WTC11 (cell line): Measurements from ENCODE around the gene RPS18.

Source experiments
- ATF3 ChIP-seq: sonication (generic); formaldehyde crosslinking; conservative IDR thresholded peaks from 2 replicates; pipeline ENCODE4 v1.8.1; 2022; ENCODE audit warnings: mild to moderate bottlenecking, missing genetic modification reagents
- CREM ChIP-seq: sonication (generic); formaldehyde crosslinking; IDR thresholded peaks from 2 replicates; pipeline ENCODE4 v1.8.1; 2022; ENCODE audit warnings: mild to moderate bottlenecking, missing genetic modification reagents, moderate library complexity
- CTCF ChIP-seq: fragments of 200-600 bp; IDR thresholded peaks from 2 replicates; pipeline ENCODE4 v1.8.0; 2022; ENCODE audit warnings: antibody characterized with exemption
- ETV6 ChIP-seq: sonication (generic); formaldehyde crosslinking; IDR thresholded peaks from 2 replicates; pipeline ENCODE4 v1.8.1; 2022; ENCODE audit warnings: mild to moderate bottlenecking, missing genetic modification reagents
- JUN ChIP-seq: sonication (generic); formaldehyde crosslinking; IDR thresholded peaks from 2 replicates; pipeline ENCODE4 v1.8.0; 2023; ENCODE audit warnings: mild to moderate bottlenecking, missing genetic modification reagents
- SP1 ChIP-seq: sonication (generic); formaldehyde crosslinking; conservative IDR thresholded peaks from 2 replicates; pipeline ENCODE4 v1.8.1; 2022; ENCODE audit warnings: missing genetic modification reagents
- TEAD4 ChIP-seq: sonication (generic); formaldehyde crosslinking; IDR thresholded peaks from 2 replicates; pipeline ENCODE4 v1.8.0; 2022; ENCODE audit warnings: mild to moderate bottlenecking, missing genetic modification reagents
- USF2 ChIP-seq: sonication (generic); formaldehyde crosslinking; IDR thresholded peaks from 2 replicates; pipeline ENCODE4 v1.8.1; 2023; ENCODE audit warnings: mild to moderate bottlenecking, missing genetic modification reagents, moderate library complexity
- ZNF512 ChIP-seq: sonication (generic); formaldehyde crosslinking; IDR thresholded peaks from 2 replicates; pipeline ENCODE4 v1.8.1; 2022; ENCODE audit warnings: missing genetic modification reagents, borderline replicate concordance
- ZNF532 ChIP-seq: fragments of 250-450 bp; sonication (Bioruptor Pico); IDR thresholded peaks from 2 replicates; pipeline ENCODE4 v1.9.0; 2021; ENCODE audit warnings: mild to moderate bottlenecking, borderline replicate concordance

GRCh38 chr6:33315793-33316602, 44.1 kb downstream of the RPS18 start:
- TF ChIP-seq CTCF (no peak), ETV6 (no peak), JUN (CRISPR knock-in tag) (no peak), ZNF512 (no peak), ZNF532 (CRISPR knock-in tag) (no peak), ATF3 (no peak), USF2 (CRISPR knock-in tag) (no peak), TEAD4 (no peak), CREM (CRISPR knock-in tag) (no peak), SP1 (CRISPR knock-in tag) (no peak)
